Muscle of leg (tissue), 11 donors: Measurements from ENCODE around the gene VEZT. TPM values are rescaled to one million over a fixed set of nuclear protein-coding genes. Genes with fewer than 3 reads are reported as not detected.
"Not testable (repeated sequence)": the region's sequence is repeated elsewhere in the genome, so short reads cannot be mapped to it uniquely, and the experiment has no call there.

Experiments
- DNase-seq: peaks from one replicate; pipeline ENCODE4 v3.0.0; 2013
- H3K27ac ChIP-seq: one replicate; pipeline ENCODE4 v1.5.1; 2013; ENCODE audit warnings: mild to moderate bottlenecking, low read length, control low read depth
- H3K27me3 ChIP-seq: one replicate; pipeline ENCODE4 v1.6.1; 2013; ENCODE audit warnings: low read length; ENCODE audit not compliant: control insufficient read depth, insufficient read depth
- H3K36me3 ChIP-seq: one replicate; pipeline ENCODE4 v1.6.1; 2013; ENCODE audit warnings: low read length; ENCODE audit not compliant: control insufficient read depth, insufficient read depth
- H3K4me1 ChIP-seq: one replicate; pipeline ENCODE4 v1.6.1; 2013; ENCODE audit warnings: low read length; ENCODE audit not compliant: control insufficient read depth, insufficient read depth
- H3K4me3 ChIP-seq: one replicate; pipeline ENCODE4 v1.5.1; 2013; ENCODE audit warnings: low read length, control low read depth
- H3K9me3 ChIP-seq: replicated peaks from 2 replicates; pipeline ENCODE4 v1.6.1; 2013; ENCODE audit warnings: low read depth, low read length; ENCODE audit not compliant: control insufficient read depth
- WGBS: methylation state at CpG from one replicate; pipeline ENCODE4 v1.1.5; 2013; ENCODE audit warnings: missing lambda C conversion rate; ENCODE audit not compliant: insufficient coverage; 5-methylcytosine and 5-hydroxymethylcytosine counted together
- polyA plus RNA-seq, 8 donors: library from polyadenylated mRNA; unstranded; fragments of 120-200 nt; gene quantifications; one replicate each; pipeline versions ENCODE4 v1.2.1 to v1.2.3, GENCODE V29; 2013; ENCODE audit warnings: inconsistent platforms in 1 of 8, low replicate concordance in 1 of 8; ENCODE audit not compliant: insufficient read length in 8 of 8, insufficient read depth in 1 of 8
- total RNA-seq: library from RNA; stranded (reverse); fragments of 120-200 nt; gene quantifications from one replicate; pipeline ENCODE4 v1.2.4, GENCODE V29; 2013

Gene VEZT
- total and polyA plus RNA-seq, 9 donors: 56.1 to 83.3 (median 70.1) TPM

DNA sequence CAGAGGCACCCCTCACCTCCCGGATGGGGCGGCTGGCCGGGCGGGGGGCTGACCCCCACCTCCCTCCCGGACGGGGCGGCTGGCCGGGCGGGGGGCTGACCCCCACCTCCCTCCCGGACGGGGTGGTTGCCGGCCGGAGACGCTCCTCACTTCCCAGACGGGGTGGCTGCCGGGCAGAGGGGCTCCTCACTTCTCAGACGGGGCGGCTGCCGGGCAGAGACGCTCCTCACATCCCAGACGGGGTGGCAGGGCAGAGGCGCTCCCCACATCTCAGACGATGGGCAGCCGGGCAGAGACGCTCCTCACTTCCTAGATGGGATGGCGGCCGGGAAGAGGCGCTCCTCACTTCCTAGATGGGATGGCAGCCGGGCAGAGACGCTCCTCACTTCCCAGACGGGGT, 18.0 kb downstream of the VEZT start:
- H3K9me3 ChIP-seq, H3K27ac ChIP-seq, H3K36me3 ChIP-seq, H3K4me3 ChIP-seq, DNase-seq, H3K27me3 ChIP-seq, H3K4me1 ChIP-seq: not testable (repeated sequence)
- WGBS: 92% methylated on average over 10 of the region's 31 CpGs

- H3K27ac ChIP-seq: no peak overlapping the region
- H3K9me3 ChIP-seq: no peaks in the 10 kb centered on the region
- no peak for DNase-seq
- no peaks in the 10 kb centered on the region for H3K27me3 ChIP-seq
- no peaks in the 10 kb centered on the region for H3K4me1 ChIP-seq
- no CpG with 5 or more reads among the region's 1 CpG for WGBS
- H3K4me3 ChIP-seq: no peak overlapping the region
- peaks cover 1% of the 10 kb centered on the region for H3K36me3 ChIP-seq
These were observed 19.7 kb downstream of the VEZT start for GRCh38 chr12:95237315-95237714.

DNA sequence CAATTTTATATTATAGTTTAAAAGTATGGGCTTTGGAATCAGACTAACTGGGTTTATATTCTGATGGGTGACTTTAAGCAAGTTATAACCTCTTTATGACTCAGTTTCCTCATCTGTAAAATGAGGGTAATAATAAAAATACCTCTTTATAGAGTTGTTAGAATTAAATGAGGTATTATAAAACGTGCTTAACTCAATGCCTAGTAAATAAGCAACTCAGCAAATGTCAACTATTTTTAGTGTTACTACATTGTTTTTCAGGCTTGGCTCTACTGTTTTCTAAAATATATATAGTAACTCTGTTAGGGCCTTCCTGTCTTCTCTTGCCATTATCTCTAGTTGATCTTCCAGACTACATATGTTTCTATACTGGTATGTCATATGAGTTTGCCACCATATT, 20.5 kb downstream of the VEZT start:
- no CpG with 5 or more reads among the region's 1 CpG for WGBS

DNA sequence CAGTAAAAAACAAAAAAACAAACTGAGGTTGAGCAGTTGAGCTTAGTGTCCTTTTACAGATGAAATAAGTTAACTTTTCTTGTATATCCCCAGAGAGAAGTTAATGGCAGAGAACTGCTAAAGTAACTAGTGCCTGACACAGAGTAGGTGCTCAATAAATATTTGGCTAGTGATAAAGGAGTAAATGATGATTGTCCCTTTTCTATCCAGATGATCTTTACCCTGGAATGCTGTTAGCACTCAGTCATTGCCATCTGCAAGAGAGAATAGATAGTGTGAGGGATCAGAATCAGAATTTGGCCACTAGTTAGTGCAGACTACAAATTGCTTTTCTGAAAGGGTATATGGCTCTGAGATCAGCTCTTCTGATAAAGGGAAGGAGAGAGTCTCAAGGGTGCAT, 21.6 kb downstream of the VEZT start:
- no peak for DNase-seq
- no peaks in the 10 kb centered on the region for H3K4me1 ChIP-seq
- H3K36me3 ChIP-seq: peaks cover 14% of the 10 kb centered on the region
- H3K27me3 ChIP-seq: no peaks in the 10 kb centered on the region
- H3K27ac ChIP-seq: no peak overlapping the region
- no peak overlapping the region for H3K4me3 ChIP-seq
- no peaks in the 10 kb centered on the region for H3K9me3 ChIP-seq

More for the DNA sequence above, 20.5 kb downstream of the VEZT start:
- no peak for DNase-seq
- Histone ChIP-seq H3K4me1 (no peaks in the 10 kb centered on the region), H3K27me3 (no peaks in the 10 kb centered on the region), H3K36me3 (peaks cover 6% of the 10 kb centered on the region), H3K27ac (no peak overlapping the region), H3K4me3 (no peak overlapping the region), H3K9me3 (no peaks in the 10 kb centered on the region)

DNA sequence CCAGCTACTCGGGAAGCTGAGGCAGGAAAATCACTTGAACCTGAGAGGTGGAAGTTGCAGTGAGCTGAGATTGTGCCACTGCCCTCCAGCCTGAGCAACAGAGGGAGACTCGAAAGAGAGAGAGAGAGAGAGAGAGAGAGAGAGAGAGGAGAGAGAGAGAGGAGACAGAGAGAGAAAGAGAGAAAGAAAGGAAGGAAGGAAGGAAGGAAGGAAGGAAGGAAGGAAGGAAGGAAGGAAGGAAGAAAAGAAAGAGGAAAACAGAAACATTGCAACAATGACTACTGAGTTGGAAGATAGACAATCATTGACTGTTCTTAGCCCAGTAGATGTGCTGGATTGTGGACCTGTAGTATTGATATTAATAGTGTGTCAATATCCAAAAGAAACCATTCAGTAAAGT, 22.2 kb downstream of the VEZT start:
- peaks cover 14% of the 10 kb centered on the region for H3K36me3 ChIP-seq
- 79% methylated on average over 2 of the region's 2 CpGs for WGBS
- not testable (repeated sequence) for H3K27me3 ChIP-seq, H3K4me1 ChIP-seq, H3K27ac ChIP-seq, DNase-seq, H3K9me3 ChIP-seq, H3K4me3 ChIP-seq

GRCh38 chr12:95240556-95240955, 22.9 kb downstream of the VEZT start:
- no peaks in the 10 kb centered on the region for H3K27me3 ChIP-seq
- peak; percentile 45 for DNase-seq
- H3K9me3 ChIP-seq: no peaks in the 10 kb centered on the region
- H3K36me3 ChIP-seq: peaks cover 14% of the 10 kb centered on the region
- no peak overlapping the region for H3K4me3 ChIP-seq
- H3K27ac ChIP-seq: no peak overlapping the region
- H3K4me1 ChIP-seq: no peaks in the 10 kb centered on the region
- WGBS: no CpG with 5 or more reads among the region's 2 CpGs

- not testable (repeated sequence) for H3K27me3 ChIP-seq, DNase-seq, H3K9me3 ChIP-seq, H3K27ac ChIP-seq, H3K4me3 ChIP-seq, H3K4me1 ChIP-seq
- WGBS: 100% methylated on average over 2 of the region's 6 CpGs
- H3K36me3 ChIP-seq: peaks cover 14% of the 10 kb centered on the region
These were observed 23.5 kb downstream of the VEZT start for GRCh38 chr12:95241138-95241537.

DNA sequence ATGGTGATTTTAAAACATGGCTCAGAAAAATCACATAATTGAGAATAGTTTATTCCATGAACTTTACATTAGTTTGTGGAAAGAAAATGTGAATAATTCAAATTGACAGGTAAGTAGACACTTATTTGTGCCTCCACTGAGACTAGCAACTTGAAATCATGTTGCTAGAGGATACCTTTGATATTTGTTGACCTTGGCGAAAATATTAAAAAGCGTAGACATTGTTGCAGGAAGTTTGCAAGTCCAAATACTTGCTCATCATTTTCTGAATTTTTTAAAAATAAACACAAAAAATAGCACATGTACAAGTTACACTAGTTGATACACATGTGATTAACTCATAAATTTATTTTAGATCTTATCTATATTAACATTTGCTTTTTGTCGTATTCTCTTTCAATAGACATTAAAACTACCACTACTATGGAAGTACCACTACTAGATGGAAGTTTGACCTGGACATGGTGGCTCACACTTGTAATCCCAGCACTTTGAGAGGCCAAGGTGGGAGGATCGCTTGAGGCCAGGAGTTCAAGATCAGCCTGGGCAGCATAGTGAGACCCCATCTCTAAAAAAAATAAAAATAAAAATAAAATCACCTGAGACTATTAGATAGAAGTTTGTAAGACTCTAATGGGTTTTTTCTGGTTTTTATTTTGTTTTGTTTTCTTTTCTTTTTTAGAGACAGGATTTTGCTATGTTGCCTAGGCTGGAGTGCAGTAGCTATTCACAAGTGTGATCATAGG, 24.3 kb downstream of the VEZT start:
- no CpG with 5 or more reads among the region's 4 CpGs for WGBS
- no peak overlapping the region for H3K27ac ChIP-seq
- H3K4me1 ChIP-seq: no peaks in the 10 kb centered on the region

DNA sequence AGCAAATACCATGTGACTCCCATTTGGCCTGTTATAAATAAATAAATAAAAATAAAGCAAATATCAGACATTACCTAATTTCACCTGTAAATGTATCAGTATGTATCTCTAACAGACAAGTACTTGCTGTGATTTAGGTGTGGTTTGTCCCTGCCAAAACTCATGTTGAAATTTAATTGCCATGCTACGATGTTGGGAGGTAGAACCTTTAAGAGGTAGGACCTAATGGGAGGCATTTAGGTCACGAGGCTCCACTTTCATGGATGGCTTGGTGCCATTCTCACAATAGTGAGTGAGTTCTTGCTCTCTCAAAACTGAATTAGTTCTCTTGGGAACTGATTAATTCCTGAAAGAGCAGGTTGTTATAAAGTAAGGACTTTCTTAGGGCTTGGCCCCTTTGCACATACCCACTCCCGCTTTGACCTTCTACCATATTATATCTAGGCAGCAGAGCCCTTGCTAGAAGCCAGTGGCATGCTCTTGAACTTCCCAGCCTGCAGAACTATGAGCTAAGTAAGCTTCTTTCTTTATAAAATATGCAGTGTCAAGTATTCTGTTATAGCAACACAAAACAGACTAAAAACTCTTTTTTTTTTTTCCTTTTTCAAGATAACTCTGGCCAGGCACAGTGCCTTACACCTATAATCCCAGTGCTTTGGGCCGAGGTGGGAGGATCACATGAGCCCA, 26.0 kb downstream of the VEZT start:
- no peaks in the 10 kb centered on the region for H3K4me1 ChIP-seq
- H3K27me3 ChIP-seq: no peaks in the 10 kb centered on the region
- H3K36me3 ChIP-seq: peaks cover 14% of the 10 kb centered on the region
- WGBS: 67% methylated on average over 2 of the region's 4 CpGs
- DNase-seq: no peak
- H3K27ac ChIP-seq: no peak overlapping the region
- no peak overlapping the region for H3K4me3 ChIP-seq
- no peaks in the 10 kb centered on the region for H3K9me3 ChIP-seq

More for the DNA sequence above, 24.3 kb downstream of the VEZT start:
- no peak overlapping the region for H3K4me3 ChIP-seq
- H3K27me3 ChIP-seq: no peaks in the 10 kb centered on the region
- H3K36me3 ChIP-seq: peaks cover 14% of the 10 kb centered on the region
- DNase-seq: no peak
- no peaks in the 10 kb centered on the region for H3K9me3 ChIP-seq

- no CpG with 5 or more reads among the region's 3 CpGs for WGBS
- Histone ChIP-seq H3K4me1 (no peaks in the 10 kb centered on the region), H3K36me3 (peaks cover 14% of the 10 kb centered on the region), H3K27ac (no peak overlapping the region), H3K9me3 (no peaks in the 10 kb centered on the region), H3K27me3 (no peaks in the 10 kb centered on the region), H3K4me3 (no peak overlapping the region)
- DNase-seq: no peak
These were observed 26.7 kb downstream of the VEZT start for GRCh38 chr12:95244350-95244749.
